Gastroesophageal sphincter (tissue), 3 donors: Measurements from ENCODE around the gene CACNA2D3.

Experiments used
- POLR2A ChIP-seq, 2 donors: fragments of 450-650 bp; IDR thresholded peaks; one replicate each; pipeline ENCODE4 v1.6.1; 2017; ENCODE audit warnings: antibody characterized with exemption in 2 of 2, mild to moderate bottlenecking in 2 of 2, moderate library complexity in 1 of 2
- POLR2AphosphoS5 ChIP-seq: sonication (generic); formaldehyde crosslinking; IDR thresholded peaks from one replicate; pipeline ENCODE4 v1.6.1; 2017; ENCODE audit warnings: antibody characterized with exemption
- TF ChIP-seq, protein P1 (sequence below), 4 experiments: fragments of 200-600 bp in 2 of 4; fragments of 450-650 bp in 2 of 4; sonication (generic) in 1 of 4; IDR thresholded peaks; one replicate each; pipeline ENCODE4 v1.5.1; 2017 to 2019; ENCODE audit warnings: antibody characterized with exemption in 4 of 4, mild to moderate bottlenecking in 2 of 4, moderate library complexity in 2 of 4

DNA sequence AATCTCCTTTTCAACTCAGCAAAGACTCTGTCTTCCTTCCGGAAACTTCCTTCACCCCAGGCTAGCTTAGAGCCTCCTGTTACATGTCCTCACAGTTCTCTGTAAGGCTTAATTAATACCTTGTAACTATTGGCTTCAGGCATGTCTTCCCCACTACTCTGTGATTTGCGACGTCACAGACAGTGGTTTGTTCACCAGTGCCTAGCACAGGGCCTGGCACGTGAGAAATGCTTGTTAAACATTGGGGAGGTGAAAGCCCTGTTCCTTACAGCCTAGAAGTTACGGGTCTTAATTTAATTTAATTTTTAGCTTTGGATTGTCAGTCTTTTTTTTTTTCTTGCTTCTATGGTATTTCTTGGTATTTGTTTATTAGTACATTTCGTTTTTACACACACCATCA lies 36.4 kb upstream of the CACNA2D3 start:
- TF ChIP-seq POLR2A (IDR thresholded peaks at IDR 0.05) (no peak), POLR2AphosphoS5 (no peak)
- TF ChIP-seq, protein P1, sequence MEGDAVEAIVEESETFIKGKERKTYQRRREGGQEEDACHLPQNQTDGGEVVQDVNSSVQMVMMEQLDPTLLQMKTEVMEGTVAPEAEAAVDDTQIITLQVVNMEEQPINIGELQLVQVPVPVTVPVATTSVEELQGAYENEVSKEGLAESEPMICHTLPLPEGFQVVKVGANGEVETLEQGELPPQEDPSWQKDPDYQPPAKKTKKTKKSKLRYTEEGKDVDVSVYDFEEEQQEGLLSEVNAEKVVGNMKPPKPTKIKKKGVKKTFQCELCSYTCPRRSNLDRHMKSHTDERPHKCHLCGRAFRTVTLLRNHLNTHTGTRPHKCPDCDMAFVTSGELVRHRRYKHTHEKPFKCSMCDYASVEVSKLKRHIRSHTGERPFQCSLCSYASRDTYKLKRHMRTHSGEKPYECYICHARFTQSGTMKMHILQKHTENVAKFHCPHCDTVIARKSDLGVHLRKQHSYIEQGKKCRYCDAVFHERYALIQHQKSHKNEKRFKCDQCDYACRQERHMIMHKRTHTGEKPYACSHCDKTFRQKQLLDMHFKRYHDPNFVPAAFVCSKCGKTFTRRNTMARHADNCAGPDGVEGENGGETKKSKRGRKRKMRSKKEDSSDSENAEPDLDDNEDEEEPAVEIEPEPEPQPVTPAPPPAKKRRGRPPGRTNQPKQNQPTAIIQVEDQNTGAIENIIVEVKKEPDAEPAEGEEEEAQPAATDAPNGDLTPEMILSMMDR (IDR thresholded peaks at IDR 0.05) = no peak
